ENCODE data around the gene NPEPL1. TPM values are rescaled to one million over a fixed set of nuclear protein-coding genes. Genes with fewer than 3 reads are reported as not detected.

The NPEPL1 gene
- polyA plus RNA-seq, 12 donors: 29.9 to 52.4 (median 38.1) TPM; not detected in 1

DNA sequence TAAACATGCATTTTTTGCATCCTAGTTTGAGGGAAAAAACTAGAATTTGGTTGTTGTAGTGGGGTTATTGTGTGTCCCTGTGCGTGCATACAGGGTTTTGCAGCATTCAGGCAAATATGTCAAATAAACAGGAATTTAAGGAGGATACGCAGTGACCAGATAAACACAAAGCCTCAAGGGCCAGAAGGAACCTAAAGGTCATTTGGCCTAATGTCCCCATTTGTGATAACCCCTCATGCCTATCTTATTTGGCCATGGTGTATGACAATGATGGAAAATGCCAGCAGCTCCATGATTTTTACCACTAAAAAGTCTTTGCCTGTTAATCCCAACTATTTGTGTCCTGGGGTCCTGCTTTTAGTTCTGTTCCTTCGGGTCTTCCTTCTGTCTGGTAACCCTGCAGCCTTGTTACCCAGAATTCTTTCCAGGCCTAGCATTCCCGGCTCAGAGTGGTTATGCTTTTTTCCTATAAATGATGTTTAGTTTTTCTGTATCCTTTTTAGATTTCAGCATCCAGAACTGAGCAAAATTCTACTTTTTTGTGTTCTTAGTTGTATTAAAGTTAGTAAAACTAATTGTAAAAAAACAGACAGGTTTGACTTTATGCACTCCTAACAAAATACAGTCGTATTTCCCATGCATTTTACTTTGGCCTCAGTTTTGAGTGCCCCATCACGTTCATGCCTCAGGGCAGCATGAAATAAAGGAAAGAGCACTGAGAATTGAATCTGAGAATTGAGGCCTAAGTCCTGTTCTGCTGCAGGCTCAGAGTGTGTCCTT is 37.1 kb upstream of the NPEPL1 start:
- no peak for DNase-seq

DNA sequence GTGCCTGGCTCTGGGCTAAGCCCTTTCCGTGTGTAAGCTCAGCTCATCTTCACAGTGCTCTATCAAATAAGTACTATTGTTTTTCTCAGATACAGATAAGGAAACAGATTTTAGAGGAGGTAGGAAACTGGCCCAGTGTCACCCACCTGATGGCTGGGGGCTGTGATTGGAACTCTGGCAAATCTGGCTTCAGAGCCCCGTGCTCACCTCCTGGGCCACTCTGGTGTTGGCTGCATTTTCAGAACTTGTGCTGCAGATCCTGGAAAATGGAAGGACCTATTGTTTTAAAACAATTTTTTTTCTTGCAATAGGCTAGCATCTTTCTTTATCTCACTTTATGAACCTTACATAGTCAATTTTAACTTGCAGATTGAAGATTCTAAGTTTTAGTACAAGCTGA is 35.8 kb upstream of the NPEPL1 start:
- no peak for DNase-seq

DNA sequence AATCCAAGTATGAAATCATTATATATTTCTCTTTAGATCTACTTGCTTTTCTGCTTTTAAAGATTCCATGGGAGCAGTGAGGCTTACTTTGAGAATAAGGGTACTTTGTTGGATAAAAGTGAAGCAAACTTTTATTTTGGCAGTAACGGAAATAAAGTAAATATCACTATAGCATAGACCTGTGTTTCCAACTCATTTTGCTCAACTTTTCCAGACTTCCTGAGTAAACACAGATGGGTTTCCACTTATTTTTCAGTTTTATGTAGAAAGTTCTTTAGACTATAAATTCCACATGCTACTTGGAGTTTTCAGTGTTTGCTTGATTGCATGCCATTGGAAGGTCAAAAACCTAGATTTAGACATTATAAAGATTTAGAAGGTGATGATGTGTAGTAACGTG is 35.3 kb upstream of the NPEPL1 start:
- no peak for DNase-seq

DNA sequence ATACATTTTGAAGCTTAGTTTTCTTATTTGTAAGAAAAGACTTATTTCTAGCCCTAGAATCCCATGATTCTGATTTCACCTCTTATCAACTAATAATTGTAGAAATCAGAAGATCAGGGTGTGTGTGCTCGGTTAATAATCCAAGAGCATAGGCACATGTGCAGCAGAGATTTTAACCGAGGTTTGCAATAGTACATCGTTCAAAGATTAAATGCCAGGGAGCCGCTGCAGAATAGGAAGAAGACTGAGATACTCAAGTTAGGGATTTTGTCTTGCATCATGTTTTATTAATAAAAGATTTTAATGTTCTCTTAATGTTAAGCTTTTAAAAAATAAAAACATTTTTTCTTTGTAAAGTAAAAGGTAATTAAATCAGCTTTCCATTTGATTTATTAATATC is 34.6 kb upstream of the NPEPL1 start:
- no peak for DNase-seq

DNA sequence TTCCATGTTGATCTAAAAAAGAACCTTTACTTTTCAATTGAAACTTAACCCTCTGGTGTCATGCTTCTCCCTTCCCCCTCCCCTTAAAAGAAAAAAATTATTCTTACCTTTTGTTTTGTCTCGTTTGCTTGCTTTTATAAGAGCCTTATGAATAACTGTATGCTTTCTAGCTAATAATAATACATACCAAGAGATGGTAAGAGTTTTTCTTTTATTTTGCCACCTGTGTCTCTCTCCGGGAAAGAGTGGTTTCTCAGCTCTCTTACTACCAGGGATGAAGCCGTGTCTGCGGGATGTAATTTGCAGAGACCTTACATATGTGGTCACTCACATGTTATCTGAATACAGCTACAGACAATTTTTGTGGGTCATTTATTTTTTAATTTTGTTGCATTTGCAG is 33.8 kb upstream of the NPEPL1 start:
- DNase-seq: no peak

DNA sequence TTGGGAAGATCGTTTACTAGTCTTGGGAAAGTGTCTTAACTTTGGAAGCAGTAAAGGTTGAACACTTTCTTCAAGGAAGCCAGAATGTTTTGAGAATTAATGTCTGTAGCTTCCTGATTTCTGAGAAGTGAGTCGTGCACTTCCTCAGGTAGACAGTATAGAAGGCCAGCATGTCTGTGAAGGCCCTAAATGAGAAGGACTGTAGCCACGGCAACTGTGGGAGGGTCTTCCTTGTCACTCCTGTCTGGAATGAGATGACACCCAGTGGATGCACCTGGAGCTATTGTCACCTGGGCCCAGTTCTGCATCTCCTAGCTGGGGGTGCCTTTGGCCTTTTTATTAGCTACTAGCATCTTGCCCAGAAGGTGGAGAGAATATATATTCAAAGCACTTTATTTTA is 32.8 kb upstream of the NPEPL1 start:
- no peak for DNase-seq

DNA sequence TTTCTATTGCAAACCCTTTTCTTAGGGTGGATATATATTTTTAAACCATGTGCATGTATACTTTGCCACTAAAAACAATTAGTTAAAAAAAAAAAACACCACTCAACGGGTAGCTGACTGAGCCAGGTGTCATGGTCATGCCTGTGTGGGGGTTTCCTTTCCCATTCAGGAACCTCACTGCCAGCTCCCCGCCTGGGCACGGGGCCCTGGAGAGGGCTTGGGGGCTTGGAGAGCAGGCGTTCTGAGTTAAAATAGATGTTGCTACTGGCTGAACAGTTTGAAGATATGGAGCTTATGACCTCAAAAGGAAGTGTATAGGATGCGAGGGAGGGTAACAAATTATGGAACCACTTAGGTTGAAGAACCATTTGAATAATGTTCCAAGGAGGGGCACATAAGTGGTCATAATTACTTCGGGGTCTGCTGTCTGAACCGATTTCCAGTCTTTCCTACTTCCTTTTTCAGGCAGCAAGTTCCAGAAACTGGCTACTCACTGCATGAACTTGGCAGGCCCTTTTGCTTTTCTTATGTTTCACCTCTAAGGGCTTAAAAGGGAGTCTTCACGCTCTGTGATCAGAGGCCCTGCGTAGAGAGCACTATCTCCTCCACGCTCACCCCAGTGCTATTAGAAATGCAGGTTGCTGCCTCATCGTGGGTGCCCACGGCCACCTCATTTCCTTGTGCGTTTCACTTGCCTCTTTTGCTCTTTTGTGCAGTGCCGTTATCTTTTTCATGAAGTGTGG is 31.6 kb upstream of the NPEPL1 start:
- DNase-seq: no peak

DNA sequence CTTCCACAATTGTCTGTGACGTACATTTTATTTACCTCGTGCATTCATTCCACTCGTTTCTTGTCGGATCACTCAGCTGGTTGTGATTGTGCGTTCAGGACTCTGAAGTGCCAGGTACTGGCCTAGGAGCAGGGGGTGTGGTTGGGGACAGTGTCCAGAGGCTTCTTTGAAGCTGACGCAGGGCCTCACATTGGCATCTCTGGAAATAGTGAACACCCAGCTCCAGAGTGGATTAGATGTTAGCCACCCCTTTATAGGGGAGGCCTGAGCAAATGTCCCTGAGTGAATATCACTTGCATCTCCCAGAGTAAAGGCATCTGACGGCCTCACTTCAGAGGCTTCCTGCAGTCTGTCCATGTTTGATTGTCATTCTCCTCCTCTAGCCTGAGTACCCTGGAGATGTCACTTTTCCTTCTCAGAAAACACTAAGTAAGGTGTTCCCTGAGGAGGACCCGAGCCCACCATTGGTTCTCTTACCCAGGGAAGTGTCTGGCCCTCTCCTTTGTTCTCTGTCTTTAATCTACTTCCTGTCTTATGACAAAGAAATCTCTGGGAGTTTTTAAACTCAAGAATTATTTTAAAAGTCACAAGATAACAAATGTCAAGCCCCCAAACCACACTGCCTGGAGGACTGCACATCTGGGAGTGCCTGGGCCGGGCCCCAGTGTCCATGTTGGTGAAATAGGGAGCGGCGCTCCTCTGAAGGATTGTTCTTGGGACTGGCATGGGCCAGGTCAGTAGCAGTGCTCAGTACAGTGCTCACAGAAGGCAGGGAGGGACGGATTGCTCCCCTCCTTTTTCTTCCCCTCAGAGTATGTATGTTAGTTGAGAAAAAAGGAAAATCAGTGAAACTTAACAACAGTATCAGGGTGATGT is 30.8 kb upstream of the NPEPL1 start:
- DNase-seq: no peak

DNA sequence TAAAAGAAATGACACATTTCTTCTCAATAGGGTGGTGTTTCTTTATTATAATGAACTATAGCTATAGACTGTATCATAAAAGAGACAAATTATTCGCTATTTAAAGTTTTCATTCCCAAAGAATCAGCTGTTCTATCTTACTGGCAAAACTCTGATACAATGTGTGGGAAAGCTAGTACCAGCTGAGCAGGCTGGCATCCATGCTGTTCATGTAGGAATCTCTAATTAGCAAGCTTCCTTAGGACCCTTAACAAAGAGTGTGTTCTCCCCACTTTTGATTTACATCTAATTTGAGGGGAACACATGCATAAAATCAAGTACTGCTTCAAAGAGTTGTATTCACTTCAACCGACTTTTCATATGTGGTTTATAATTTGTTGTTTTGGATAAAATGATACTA is 28.3 kb upstream of the NPEPL1 start:
- DNase-seq: no peak

DNA sequence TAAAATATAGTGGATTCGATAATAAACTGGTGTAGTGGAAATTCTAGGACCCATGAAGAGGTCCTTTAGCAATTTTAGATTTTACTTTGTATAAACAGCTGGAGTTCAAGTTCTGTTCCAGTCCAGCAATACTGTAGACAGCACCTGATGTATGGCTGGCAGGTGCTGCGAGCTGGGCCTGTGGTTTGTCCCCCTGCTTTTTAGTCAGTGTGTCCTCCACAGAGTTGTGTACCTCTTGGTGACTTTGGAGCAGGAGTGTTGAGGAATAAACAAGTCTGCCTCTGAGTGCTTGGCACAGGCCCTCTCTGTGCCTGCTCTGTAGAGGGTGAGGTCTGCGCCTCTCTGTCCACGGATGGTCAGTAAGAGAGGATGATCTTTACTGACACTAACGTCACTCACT is 27.7 kb upstream of the NPEPL1 start:
- DNase-seq: no peak

DNA sequence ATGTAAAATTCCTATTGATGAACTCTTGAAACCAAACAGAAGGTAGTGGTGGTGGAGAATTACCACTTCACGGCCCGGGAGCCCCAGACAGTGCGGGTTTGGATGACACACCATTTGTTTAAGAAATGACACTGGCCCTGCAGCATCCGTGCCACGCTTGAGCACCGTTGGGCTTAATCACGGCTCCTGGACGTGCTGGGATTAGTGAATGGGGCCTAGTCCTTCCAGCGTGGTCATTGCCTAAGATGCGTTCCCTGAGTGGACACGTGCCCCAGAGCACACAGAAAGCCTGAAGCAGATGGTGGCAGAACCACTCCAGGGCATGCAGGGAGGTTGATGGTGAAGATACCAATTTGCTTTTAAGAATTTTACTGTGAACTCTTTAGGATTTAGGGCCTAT is 27.0 kb upstream of the NPEPL1 start:
- DNase-seq: no peak

DNA sequence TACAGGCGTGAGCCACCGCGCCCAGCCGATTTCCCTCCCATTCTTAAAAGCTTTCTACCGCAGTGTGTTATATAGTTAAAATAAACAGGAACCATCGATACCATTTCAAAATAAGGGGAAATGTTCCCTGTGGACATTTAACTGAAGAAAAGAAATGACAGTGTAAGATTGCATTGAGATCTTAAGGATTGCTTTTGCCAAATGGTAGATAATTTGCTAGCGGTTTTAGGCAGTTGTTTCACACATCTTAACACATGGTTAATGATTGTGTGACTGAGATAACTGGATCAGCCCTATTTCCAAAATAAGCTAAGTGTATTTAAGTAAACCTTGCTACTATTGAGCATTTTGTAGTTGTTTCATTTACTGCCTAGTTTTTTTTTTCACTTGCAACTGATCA is 25.9 kb upstream of the NPEPL1 start:
- no peak for DNase-seq

DNA sequence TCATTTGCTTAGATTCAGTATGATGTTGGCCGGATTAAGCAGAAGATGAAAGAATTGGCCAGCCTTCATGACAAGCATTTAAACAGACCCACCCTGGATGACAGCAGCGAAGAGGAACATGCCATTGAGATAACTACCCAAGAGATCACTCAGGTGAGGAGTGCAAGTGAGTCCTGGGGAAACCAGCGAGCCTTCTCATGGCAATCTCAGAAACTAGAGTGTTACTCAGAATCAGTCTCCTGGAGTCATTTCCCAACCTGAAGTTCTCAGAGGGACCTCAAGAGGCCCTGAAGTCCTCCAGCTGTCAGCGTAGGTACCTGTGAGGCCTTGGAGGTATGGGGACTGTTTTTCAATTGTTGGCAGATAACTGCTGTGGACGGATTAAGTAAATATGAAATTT is 24.6 kb upstream of the NPEPL1 start:
- no peak for DNase-seq

DNA sequence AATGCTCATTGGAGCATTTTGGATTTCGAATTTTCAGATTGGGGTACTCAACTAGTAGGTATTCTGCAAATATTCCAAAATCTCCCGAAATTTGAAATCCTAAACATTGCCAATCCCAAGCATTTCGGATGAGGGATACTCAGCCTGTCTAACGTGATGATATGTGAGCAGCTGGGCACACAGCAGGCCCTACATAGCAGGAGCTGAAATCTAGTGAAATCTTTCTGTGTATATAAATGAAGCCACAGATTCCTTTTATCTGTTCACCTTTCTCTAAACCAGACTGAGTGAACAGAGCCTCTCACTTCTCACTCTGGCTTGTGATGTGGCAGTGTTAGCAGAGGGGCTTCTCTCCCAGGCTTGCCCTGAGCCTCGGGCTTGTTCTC is 23.7 kb upstream of the NPEPL1 start:
- DNase-seq: no peak

DNA sequence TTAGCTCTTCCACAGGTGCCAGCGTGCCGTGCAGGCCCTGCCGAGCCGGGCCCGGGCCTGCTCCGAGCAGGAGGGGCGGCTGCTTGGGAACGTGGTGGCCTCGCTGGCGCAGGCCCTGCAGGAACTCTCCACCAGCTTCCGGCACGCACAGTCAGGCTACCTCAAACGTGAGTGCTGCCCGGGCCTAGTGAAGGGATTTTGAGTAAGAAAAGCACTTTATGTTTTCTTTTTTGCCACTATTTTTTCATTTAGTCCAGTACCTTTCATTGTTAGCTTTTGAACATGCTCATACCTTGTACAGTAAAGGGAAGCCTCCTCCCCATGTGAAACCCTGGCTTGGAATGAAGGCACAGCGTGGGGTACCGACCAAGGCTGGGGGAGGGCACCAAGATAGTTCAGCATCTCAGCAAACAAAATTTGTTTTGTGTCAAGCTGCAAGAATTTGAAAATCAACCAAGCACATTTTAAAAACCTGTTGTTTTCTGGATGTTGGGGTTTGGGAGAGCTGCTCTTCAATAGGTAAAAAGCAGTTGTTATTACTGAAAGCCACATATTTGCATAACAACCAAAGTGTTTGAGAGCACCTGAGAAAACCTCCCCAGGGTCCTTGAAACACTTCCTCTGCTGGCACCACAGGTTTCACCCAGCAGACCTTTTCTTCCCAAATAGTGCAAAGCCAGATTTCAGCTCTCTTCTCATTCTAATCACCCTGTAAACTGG is 23.2 kb upstream of the NPEPL1 start:
- no peak for DNase-seq

DNA sequence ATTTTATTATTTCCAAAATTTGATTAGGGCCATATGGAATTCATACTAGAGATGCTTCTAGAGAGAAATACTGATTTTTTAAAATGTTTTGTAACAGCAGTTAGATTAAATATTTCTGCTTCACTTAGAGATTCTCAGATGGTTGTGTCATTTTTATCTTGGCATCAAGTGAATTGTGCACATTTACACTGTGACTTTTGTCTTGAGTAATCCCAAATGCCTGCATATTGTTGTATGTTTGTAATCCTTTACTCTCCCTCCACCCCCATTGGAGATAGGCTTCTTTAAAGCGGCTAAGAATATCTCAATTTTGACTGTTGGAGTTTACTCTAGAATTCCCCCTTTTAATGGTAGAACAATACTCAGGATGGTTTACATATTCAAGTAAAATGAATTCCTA is 22.5 kb upstream of the NPEPL1 start:
- no peak for DNase-seq

DNA sequence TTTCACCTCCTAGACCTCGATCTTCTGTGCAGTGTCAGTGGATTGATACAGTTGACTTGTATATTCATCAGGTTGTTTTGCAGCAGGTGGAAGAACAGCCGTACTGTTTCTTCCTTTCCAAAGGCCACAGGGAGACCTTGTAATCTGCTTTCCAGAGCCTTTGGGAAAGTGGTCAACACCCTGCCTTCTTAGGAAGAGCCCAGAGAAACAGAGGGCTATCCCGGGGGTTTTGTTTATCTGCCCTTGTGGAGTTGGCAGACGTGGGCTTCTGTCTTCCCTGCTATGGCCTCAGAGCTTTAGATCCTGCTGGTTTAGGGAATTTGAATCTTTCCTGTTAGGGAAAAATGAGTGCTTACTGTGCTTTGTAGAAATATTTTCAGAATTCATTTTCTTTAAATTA is 21.9 kb upstream of the NPEPL1 start:
- no peak for DNase-seq

DNA sequence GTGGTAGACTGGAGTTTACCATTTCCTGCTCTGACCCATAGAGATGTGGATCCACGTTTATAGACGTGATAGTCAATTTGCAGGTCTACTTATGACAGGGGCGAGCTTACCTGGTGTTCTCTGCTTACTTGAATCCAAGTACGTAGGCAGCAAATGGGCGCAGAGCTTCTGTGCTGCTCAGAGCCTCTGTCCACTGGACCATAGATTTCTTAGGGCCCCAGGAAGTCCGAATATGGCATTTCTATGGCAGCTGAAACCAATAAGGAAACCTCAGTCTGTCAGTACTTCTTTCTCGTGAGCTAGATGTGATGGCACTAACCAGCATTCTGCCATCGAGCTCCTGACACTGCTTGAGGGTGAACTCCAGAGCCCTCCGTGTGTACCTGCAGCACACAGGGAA is 19.5 kb upstream of the NPEPL1 start:
- no peak for DNase-seq

DNA sequence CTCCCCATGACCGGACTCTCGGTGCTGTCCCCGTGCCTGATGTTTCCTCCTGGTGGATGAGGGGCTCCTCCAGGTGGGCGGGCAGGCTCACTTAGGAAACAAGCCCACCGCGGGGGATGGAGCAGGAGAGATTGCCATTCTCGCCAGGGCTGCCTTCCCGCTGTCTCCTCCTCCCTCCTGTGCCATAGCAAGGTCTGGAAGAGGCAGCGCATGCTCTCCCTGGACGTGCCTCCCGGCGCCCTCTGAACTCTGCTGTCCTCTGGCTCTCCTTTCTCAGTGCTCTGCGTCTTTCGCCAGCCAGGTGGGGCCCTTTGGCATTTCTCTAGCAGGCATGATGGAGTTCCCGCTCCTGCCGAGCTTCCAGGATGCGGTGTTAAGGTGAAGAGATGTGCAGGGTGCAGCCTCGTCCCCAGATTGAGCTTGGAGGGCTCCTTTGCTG is 17.4 kb upstream of the NPEPL1 start:
- no peak for DNase-seq

DNA sequence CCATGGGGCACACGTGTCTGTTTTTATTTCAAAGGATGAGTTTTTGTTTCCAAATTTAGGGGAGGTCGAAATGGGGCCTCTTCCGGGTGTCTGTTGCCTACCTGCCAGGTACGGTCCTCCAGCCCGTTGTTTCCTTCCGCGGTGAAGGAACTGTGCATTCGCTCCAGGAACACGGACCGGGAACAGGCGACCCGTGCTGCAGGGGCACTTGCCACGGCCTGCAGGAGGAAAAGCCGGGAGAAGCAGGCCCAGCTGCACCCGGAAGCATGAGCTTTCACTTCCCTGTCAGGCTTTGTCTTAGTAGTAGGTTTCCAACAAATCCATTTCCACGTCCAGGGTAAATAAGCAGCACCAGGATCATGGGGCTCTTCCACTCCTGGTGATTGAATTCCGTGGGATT is 17.0 kb upstream of the NPEPL1 start:
- no peak for DNase-seq

DNA sequence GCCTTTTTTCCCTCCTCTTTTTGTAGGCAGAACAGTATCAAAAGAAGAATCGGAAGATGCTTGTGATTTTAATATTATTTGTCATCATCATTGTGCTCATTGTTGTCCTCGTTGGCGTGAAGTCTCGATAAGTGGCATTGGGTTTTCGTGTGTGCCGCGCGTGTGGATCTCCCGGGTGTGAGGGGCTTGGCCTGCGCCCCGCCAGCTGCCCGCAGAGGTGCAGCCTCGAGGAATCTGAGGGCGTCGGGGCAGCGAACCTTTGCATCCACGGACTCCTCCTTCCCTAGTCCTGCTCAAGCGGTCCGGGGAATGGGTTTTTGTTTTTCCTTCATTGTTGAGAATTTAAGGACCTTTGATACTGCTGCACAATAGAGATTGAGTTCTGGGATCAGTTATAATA is 16.4 kb upstream of the NPEPL1 start:
- DNase-seq: no peak

DNA sequence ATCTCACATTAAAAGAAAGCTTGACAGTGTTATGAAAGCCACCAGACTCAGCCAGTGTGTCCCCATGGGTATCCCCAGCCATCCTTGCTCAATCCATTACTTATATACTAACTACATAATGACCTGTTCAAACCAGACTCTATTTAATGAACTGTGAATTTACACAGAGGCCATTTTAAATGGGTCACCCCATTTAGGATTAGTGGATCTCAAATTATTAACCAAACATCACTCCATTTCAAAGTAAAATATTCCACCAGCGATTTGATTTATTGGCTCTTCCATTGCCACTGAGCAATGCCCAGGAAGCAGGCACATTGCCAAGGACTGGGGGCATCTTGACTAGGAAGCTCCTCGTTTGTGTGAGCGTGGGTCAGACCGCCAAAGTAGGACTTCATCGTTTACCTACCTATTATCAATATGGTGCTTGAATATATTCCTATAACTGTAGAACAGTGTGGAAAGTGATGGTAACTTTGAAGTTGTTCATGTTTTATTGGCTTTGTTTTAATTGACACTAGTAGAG is 15.5 kb upstream of the NPEPL1 start:
- no peak for DNase-seq

Measured in muscle of arm (tissue), 12 donors.